BJ (cell line): Measurements from ENCODE around the gene PPDPF. TPM values are rescaled to one million over a fixed set of nuclear protein-coding genes. Genes with fewer than 3 reads are reported as not detected.

Experiments
- CTCF ChIA-PET: fragments of 350-600 bp; formaldehyde crosslinking; extraction: SDS; loops from one replicate; lab custom pipeline; 2021; ENCODE audit warnings: antibody characterized with exemption, inconsistent platforms; lab: Yijun Ruan, JAX
- POLR2A ChIA-PET: fragments of 300-600 bp; sonication (Branson Sonifier 250); formaldehyde crosslinking; extraction: SDS; loops from one replicate; lab custom pipeline; 2021; ENCODE audit warnings: antibody characterized with exemption; lab: Charles Lee
- DNase-seq: peaks from one replicate; pipeline ENCODE4 v3.0.0-alpha.2; 2011; ENCODE audit warnings: low read depth
- H3K27me3 ChIP-seq: 2 replicates; pipeline ENCODE4 v1.6.0; 2011; ENCODE audit warnings: low read length; ENCODE audit not compliant: control insufficient read depth, insufficient read depth
- H3K36me3 ChIP-seq: 2 replicates; pipeline ENCODE4 v1.5.1; 2011; ENCODE audit warnings: low read length; ENCODE audit not compliant: control insufficient read depth, insufficient read depth
- H3K4me3 ChIP-seq: 2 replicates; pipeline ENCODE4 v1.5.1; 2011; ENCODE audit warnings: low read depth, mild to moderate bottlenecking, control low read depth, low read length
- CTCF ChIP-seq: IDR thresholded peaks from 2 replicates; pipeline ENCODE4 v1.5.1; 2011; ENCODE audit warnings: low read depth, mild to moderate bottlenecking, control low read depth, inconsistent platforms, low read length, moderate library complexity; ENCODE audit not compliant: insufficient read depth
- polyA plus RNA-seq: library from polyadenylated mRNA; depleted of rRNA; stranded (reverse); fragments of >200 nt; gene quantifications from 2 replicates; pipeline ENCODE4 v1.2.3, GENCODE V29; 2011

The PPDPF gene
- polyA plus RNA-seq, 1 experiment: 26.9 TPM

DNA sequence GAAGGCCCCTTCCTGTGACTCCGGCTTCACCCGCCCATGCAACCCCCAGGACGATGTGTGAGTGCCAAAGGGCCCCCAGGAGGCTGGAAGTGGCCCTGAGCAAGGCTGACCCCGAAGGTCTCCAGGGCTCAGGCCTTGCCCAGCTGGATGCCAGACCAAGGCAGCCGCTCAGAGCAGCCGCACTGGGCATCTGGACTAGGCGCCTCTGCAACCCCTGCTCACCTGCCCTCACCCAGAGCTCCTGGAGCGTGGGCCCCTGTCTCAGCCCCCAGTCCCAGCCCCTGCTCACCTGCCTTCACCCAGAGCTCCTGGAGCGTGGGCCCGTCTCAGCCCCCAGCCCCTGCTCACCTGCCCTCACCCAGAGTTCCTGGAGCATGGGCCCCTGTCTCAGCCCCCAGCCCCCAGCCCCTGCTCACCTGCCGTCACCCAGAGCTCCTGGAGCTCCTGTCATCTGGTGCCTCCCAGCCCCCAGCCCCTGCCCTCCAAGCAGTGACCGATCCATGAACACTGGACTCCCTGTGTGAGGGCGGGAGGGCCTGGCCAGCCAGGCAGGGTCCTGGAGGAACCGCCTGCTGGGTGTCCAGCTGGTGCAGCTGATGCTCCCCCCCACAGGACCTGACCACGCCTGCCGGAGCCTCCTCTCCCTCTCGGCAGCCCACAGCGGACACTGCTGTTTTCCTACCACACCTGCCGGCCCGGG is 25.8 kb downstream of the PPDPF start:
- no peak for DNase-seq
- CTCF ChIA-PET: interaction anchor here (3.0 kb wide), 1 partner anchor 9 kb away, joined by 7 read pairs; the partner anchor contains the start of gene PTK6

GRCh38 chr20:63546956-63547724 is 26.6 kb downstream of the PPDPF start:
- Histone ChIP-seq H3K4me3 (no peak overlapping the region), H3K27me3 (peaks cover 5% of the 10 kb centered on the region), H3K36me3 (no peaks in the 10 kb centered on the region)
- CTCF ChIA-PET: interaction anchor here (3.0 kb wide), 1 partner anchor 10 kb away, joined by 7 read pairs; the partner anchor contains the start of gene PTK6
- POLR2A ChIA-PET: no interaction called here
- no peak for TF ChIP-seq CTCF
- DNase-seq: no peak

More for the DNA sequence above, 25.8 kb downstream of the PPDPF start:
- no peaks in the 10 kb centered on the region for H3K36me3 ChIP-seq
- H3K4me3 ChIP-seq: no peak overlapping the region
- H3K27me3 ChIP-seq: peaks cover 5% of the 10 kb centered on the region
- TF ChIP-seq CTCF: no peak
- POLR2A ChIA-PET: no interaction called here

GRCh38 chr20:63547725-63548480 is 27.3 kb downstream of the PPDPF start, which contains the start of gene SRMS:
SRMS (minus strand) TSS chr20:63547749; CDS start chr20:63547463, 286 bp downstream.
- CTCF ChIA-PET: interaction anchor here (3.0 kb wide), 1 partner anchor 11 kb away, joined by 7 read pairs; the partner anchor contains the start of gene PTK6
- Histone ChIP-seq H3K36me3 (no peaks in the 10 kb centered on the region), H3K27me3 (peaks cover 5% of the 10 kb centered on the region), H3K4me3 (no peak within 1 kb of the TSS)
- no peak for DNase-seq
- POLR2A ChIA-PET: no interaction called here
- no peak for TF ChIP-seq CTCF

DNA sequence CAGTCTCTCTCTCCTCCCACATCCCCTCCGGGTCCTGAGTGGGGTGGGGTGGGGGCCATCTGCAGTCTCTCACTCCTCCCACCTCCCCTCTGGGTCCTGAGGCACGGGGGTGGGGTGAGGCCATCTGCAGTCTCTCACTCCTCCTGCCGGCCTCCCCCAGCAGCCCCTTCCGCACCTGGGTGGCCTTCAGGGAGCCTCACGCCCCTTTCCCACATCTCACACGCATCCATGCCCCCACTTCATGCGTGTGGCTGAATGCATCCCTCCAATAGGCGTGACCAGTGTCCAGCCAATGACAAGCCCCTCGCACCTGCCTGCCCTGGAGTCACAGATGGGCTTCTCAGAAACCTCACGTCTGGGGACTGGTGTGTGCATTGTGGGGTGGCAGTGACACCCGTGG is 28.0 kb downstream of the PPDPF start:
- TF ChIP-seq CTCF: no peak
- peaks cover 5% of the 10 kb centered on the region for H3K27me3 ChIP-seq
- no peak overlapping the region for H3K4me3 ChIP-seq
- H3K36me3 ChIP-seq: no peaks in the 10 kb centered on the region
- ChIA-PET POLR2A (no interaction called here), CTCF (no interaction called here)
- DNase-seq: no peak

GRCh38 chr20:63549019-63549418 is 28.5 kb downstream of the PPDPF start:
- no peak for TF ChIP-seq CTCF
- no peak overlapping the region for H3K4me3 ChIP-seq
- no peak for DNase-seq
- peaks cover 5% of the 10 kb centered on the region for H3K27me3 ChIP-seq
- CTCF ChIA-PET: interaction anchor here (4.7 kb wide), 1 partner anchor 11 kb away, joined by 16 read pairs; no protein-coding TSS in a partner anchor
- H3K36me3 ChIP-seq: no peaks in the 10 kb centered on the region
- POLR2A ChIA-PET: no interaction called here
